VCaP (cell line): ENCODE measurements around the gene CDK6.

Experiments used
- H3K27ac ChIP-seq: fragments of 450-650 bp; 2 replicates; pipeline ENCODE4 v1.5.1; 2017
- TF ChIP-seq, protein P1 (sequence below): fragments of 450-650 bp; conservative IDR thresholded peaks from 2 replicates; pipeline ENCODE4 v1.5.1; 2017; ENCODE audit warnings: mild to moderate bottlenecking, moderate library complexity

CDK6 gene

DNA sequence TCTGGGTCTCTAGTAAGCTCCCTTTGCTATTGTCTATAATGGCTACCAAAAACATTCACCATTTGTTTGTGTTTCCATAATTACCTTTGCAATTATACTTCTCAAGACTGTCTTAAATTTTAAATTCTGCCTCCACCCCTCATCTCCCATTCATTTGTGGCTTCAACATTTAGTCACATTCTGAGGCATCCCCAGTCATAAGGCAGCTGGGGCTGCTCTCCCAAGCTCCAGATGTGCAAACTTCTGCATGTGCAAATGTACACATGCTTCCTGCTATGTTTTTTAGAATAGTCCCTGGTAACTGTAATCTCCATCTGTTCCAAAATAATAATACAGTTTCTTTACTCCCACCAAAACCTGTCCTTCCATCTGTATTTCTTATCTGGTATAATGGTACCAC is 97.3 kb downstream of the CDK6 start:
- TF ChIP-seq, protein P1, sequence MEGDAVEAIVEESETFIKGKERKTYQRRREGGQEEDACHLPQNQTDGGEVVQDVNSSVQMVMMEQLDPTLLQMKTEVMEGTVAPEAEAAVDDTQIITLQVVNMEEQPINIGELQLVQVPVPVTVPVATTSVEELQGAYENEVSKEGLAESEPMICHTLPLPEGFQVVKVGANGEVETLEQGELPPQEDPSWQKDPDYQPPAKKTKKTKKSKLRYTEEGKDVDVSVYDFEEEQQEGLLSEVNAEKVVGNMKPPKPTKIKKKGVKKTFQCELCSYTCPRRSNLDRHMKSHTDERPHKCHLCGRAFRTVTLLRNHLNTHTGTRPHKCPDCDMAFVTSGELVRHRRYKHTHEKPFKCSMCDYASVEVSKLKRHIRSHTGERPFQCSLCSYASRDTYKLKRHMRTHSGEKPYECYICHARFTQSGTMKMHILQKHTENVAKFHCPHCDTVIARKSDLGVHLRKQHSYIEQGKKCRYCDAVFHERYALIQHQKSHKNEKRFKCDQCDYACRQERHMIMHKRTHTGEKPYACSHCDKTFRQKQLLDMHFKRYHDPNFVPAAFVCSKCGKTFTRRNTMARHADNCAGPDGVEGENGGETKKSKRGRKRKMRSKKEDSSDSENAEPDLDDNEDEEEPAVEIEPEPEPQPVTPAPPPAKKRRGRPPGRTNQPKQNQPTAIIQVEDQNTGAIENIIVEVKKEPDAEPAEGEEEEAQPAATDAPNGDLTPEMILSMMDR = no peak
- no peak overlapping the region for H3K27ac ChIP-seq

DNA sequence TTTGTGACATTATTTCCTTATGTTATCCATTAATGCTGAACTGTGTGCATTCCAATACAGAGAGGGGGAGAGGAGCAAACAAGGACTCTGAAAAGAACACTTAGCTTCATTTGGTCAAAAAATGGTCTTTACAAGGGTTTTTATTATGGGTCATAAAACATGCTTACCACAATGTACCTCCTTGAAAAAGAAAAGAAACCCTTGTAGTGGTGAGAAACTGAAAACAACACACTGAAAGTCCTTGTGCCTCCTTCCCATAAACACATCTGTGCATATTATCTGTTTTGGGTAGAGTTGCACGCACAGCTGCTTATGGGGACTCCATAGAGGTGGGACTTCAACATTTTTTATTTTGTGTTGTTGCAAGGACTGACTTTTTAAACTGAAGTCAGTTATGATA is 98.7 kb downstream of the CDK6 start:
- H3K27ac ChIP-seq = no peak overlapping the region
- TF ChIP-seq, protein P1 = no peak

DNA sequence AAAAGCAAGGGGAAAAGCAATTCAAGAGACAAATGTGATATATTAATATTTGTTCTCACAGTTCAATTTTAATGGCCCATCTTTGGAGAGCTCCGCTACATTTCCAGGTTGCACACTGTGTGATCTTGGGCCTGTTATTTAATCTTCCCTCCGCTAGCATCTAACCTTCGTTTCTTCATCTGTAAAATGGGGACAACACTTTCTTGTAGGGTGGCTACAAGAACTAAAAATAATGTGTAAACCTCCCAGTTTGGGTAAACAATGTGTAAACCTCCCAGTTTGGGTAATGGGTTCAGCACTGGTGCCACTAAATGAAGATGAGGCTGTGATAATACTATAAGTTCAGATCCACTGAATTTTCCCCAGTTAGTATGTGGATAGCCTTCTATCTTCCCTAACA is 99.5 kb downstream of the CDK6 start:
- TF ChIP-seq, protein P1 = no peak
- H3K27ac ChIP-seq = no peak overlapping the region

DNA sequence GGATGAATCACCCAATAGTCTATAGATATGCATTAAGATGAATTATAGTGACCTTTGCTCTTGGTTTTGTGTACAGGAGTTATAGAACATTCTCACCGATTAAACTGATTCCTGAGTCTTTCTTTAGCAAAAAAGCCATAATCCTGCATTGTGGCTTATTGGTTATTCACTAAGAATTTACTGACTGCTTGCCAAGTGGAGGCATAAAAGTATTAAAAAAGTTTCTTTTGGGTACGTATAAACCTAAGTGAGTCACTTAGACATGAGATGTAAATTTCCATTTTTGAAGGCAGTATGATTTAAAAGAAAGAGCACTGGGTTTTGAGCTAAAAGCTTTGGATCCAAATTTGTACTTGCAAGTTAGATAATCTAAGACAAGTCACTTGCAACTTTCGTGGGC is 100.7 kb downstream of the CDK6 start:
- TF ChIP-seq, protein P1 = no peak
- no peak overlapping the region for H3K27ac ChIP-seq

DNA sequence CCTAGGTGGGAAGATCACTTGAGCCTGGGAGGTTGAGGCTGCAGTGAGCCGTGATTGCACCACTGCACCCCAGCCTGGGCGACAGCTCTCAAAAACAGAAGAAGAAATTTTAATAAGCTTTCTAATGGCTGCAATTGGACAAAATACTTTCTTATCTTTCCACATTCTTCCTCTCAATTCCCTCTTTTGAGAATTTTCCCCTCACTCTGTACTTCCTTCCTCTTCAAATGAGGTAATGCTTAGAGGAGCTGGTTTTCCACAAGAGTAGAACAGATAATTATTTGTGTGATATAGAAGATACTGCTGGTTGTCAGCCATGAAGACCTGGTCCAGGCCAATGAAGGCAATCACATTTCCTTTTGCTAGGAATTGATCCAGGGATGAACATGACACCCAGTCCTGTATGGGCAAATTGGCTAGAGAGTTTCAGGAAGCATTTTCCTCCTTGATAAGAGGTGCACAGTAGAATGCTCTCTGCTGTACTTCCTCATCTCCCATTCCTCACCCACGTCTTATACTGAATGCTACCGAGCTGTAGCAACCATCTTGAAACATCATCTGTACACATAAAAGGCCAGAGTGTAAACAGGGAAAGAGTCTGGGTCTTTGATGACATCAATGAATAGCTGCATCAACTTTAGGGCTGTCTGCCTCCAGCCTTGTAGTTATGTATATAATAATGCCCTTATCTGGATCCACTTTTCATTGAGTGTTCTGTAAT is 103.9 kb downstream of the CDK6 start:
- TF ChIP-seq, protein P1 = no peak
- H3K27ac ChIP-seq = no peak overlapping the region

DNA sequence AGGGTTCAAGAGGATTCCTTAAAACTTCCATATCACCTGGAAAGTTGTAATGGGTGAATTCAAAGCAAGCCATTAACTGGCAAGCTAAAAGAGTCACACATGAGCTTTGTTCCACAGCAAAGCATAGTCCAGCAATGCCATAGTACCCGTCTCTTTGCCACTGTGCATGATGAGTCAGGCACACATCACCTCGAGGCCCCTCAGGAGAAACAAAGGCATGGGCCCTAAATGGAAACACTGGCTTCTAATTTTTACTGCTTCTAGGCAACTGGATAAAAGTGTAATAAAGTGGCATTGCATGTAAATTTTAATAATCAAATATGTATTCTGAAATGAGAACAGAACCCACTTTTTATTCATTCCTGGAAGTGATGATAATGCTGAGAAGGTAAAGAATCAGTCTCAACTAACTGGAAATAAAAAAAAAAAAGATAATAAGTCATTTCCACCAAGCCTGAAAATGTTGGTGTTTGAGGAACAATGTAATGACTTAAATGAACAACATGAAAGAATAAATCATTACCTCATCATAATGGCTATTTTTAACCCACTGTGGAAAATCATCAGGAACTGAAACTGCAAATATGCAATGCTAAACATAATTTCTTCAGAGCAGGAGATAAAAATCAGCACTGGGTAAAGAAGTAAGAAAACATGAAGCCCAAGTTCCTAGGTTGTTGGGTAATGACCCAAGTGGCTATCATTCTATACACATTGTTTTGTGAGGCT is 104.9 kb downstream of the CDK6 start:
- no peak overlapping the region for H3K27ac ChIP-seq
- TF ChIP-seq, protein P1 = no peak

DNA sequence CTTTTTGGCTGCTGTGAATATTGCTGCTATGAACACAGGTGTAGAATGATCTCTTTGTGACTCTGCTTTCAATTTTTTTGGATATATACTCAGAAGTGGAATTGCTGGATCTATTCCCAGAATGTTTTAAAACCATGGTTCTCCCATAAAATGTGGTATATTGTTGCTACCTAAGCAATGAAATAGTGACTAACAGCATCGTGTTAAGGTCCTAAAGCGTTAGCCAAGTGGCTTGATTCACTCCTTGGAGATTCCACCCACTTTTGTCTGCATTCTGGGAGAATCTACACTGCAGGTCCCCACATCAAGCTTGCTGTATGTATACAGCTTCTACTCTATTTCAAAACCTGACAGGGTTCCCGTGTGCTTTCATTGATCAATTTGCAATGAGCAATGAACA is 105.6 kb downstream of the CDK6 start:
- TF ChIP-seq, protein P1 = no peak
- H3K27ac ChIP-seq = no peak overlapping the region
